Measurements from ENCODE around the gene TMIGD2. TPM values are rescaled to one million over a fixed set of nuclear protein-coding genes. Genes with fewer than 3 reads are reported as not detected.
"Not testable (repeated sequence)": the region's sequence is repeated elsewhere in the genome, so short reads cannot be mapped to it uniquely, and the experiment has no call there.

The TMIGD2 gene
- total and polyA plus RNA-seq, 2 experiments from 2014 or later: 0.84 to 2.5 TPM

DNA sequence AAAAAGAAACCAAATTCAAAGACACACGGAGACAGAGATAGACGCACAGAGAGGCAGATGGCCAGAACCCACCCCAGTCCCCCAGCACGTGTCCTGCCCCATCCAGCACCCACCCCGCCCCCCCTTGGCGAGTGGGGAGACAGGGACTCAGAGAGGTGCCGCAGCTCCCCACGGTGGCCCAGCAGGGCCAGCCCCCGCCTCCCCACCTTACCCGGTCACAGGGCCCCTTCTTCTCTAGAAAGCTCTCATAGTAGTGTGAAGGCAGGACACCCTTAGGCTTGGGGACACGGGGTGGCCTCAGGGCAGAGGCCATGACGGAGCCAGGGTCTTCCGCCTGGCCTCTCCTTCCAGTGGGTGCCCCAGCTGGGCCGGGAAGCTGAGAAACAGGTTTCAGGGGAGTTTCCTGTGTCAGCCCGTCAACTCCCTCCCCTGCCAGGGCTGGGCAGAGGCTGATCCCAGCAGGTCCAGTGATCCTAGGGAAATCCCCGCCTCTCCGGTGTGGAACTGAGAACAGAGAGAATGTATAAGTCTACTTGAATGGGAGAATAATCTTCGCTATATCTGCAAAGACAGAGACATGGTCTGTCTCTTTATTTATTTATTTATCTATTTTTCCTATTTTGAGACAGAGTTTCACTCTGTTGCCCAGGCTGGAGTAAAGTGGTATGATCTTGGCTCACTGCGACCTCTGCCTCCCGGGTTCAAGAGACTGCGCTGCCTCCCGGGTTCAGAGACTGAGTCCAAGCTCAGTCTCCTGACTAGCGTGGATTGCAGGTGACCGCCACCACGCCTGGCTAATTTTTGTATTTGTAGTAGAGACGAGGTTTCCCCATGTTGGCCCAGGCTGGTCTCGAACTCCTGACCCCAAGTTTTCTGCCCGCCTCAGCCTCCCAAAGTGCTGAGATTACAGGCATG, 36.5 kb upstream of the TMIGD2 start, which contains the start of gene STAP2:
STAP2 (minus strand) TSS at position 387 of the 915 bp plus-strand sequence; CDS start at position 313, 74 bp downstream.
- Histone ChIP-seq H3K4me1 (ENCODE audit: low read depth) (peaks cover 17% of the 10 kb centered on the region), H3K27me3 (no peaks in the 10 kb centered on the region), H3K27ac (peak within 1 kb of the TSS; percentile 60), H3K4me3 (peak within 1 kb of the TSS; percentile 6), H3K36me3 (no peaks in the 10 kb centered on the region), H3K9me3 (ENCODE audit: low read depth) (no peaks in the 10 kb centered on the region)
- peak; percentile 17 to 33 for DNase-seq (ENCODE audit: low read depth in 1 of 2, low spot score in 1 of 2)
- TF ChIP-seq, protein P1, sequence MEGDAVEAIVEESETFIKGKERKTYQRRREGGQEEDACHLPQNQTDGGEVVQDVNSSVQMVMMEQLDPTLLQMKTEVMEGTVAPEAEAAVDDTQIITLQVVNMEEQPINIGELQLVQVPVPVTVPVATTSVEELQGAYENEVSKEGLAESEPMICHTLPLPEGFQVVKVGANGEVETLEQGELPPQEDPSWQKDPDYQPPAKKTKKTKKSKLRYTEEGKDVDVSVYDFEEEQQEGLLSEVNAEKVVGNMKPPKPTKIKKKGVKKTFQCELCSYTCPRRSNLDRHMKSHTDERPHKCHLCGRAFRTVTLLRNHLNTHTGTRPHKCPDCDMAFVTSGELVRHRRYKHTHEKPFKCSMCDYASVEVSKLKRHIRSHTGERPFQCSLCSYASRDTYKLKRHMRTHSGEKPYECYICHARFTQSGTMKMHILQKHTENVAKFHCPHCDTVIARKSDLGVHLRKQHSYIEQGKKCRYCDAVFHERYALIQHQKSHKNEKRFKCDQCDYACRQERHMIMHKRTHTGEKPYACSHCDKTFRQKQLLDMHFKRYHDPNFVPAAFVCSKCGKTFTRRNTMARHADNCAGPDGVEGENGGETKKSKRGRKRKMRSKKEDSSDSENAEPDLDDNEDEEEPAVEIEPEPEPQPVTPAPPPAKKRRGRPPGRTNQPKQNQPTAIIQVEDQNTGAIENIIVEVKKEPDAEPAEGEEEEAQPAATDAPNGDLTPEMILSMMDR (IDR thresholded peaks at IDR 0.05; ENCODE audit: low read depth, low read length): no peak

DNA sequence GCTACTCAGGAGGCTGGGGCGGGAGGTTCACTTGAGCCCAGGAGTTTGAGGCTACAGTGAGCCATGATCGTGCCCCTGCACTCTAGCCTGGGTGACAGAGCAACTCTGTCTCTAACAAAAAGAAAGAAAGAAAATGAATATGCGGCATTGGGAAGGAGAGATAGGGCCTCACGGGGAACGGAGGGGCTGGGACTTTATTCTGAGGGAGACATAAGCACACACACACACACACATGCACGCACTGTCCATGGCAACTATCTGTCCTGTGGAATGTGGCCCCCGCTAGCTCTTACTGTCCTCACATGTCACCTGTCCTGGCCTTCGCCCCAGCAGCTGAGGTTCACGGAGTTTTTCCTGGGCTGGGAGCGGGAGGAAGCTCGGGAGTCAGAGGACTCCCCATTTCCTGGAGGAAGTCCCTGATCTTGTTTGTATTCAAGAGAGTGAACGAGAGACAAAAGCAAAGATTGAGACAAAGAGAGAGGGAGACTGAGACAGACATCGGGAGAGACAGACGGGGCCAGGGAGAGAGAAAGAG, 35.8 kb upstream of the TMIGD2 start:
- TF ChIP-seq, protein P1 (IDR thresholded peaks at IDR 0.05; ENCODE audit: low read depth, low read length): no peak
- peak overlapping the region; percentile 60 for H3K27ac ChIP-seq

DNA sequence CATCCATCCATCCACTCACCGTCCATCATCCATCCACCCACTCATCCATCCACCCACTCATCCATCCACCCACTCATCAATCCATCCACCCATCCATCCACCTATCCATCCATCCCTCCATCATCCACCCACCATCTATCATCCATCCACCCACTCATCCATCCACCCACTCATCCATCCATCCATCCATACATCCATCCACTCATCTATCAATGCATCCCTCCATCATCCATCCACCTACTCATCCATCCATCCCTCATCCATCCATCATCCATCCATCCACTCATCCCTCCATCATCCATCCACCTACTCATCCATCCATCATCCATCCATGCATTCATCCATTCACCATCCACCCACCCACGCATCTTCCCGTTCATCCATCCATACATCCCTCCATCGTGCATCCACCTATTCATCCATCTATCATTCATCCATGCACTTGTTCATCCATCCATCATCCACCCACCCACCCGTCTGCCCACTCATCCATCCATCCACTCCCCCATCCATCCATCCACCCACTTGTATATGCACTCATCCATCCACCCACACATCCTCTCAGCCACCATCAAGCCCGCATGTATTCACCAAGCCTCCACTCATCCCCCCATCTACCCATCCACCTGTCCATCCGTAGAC, 32.9 kb upstream of the TMIGD2 start:
- H3K4me3 ChIP-seq: no peak overlapping the region
- H3K4me1 ChIP-seq (ENCODE audit: low read depth): peaks cover 13% of the 10 kb centered on the region
- H3K9me3 ChIP-seq (ENCODE audit: low read depth): no peaks in the 10 kb centered on the region
- no peak overlapping the region for H3K27ac ChIP-seq
- DNase-seq (ENCODE audit: low read depth in 1 of 2, low spot score in 1 of 2): no peak
- TF ChIP-seq, protein P1 (IDR thresholded peaks at IDR 0.05; ENCODE audit: low read depth, low read length): no peak
- H3K36me3 ChIP-seq: no peaks in the 10 kb centered on the region
- no peaks in the 10 kb centered on the region for H3K27me3 ChIP-seq

More for the DNA sequence above, 35.8 kb upstream of the TMIGD2 start:
- peak; percentile 46 to 49 for DNase-seq (ENCODE audit: low read depth in 1 of 2, low spot score in 1 of 2)
- Histone ChIP-seq H3K27me3 (no peaks in the 10 kb centered on the region), H3K4me1 (ENCODE audit: low read depth) (peaks cover 17% of the 10 kb centered on the region), H3K4me3 (peak overlapping the region; percentile 6), H3K9me3 (ENCODE audit: low read depth) (no peaks in the 10 kb centered on the region), H3K36me3 (no peaks in the 10 kb centered on the region)

DNA sequence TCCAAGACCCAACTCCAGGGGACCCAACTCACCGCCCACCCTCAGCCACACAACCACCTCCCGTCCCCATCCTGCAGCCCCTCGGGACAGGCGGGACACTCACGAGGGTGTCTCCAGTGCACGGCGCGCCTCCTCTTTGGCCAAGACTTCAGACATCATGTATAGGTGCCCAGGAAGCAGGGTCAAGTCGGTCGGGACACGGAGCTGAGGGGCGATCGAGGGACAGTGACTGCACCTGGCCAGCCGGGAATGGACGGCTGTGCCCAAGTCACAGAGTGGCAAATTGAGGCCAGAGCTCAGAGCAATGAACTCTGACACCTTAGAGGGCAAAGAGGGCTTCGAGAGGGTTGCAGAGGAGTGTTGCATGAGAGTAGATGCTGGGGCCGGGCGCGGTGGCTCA, 27.7 kb upstream of the TMIGD2 start:
- no peak overlapping the region for H3K27ac ChIP-seq
- H3K27me3 ChIP-seq: no peaks in the 10 kb centered on the region
- DNase-seq (ENCODE audit: low read depth in 1 of 2, low spot score in 1 of 2): no peak
- TF ChIP-seq, protein P1 (IDR thresholded peaks at IDR 0.05; ENCODE audit: low read depth, low read length): no peak
- no peaks in the 10 kb centered on the region for H3K9me3 ChIP-seq (ENCODE audit: low read depth)
- no peak overlapping the region for H3K4me3 ChIP-seq
- H3K36me3 ChIP-seq: no peaks in the 10 kb centered on the region
- H3K4me1 ChIP-seq (ENCODE audit: low read depth): no peaks in the 10 kb centered on the region

DNA sequence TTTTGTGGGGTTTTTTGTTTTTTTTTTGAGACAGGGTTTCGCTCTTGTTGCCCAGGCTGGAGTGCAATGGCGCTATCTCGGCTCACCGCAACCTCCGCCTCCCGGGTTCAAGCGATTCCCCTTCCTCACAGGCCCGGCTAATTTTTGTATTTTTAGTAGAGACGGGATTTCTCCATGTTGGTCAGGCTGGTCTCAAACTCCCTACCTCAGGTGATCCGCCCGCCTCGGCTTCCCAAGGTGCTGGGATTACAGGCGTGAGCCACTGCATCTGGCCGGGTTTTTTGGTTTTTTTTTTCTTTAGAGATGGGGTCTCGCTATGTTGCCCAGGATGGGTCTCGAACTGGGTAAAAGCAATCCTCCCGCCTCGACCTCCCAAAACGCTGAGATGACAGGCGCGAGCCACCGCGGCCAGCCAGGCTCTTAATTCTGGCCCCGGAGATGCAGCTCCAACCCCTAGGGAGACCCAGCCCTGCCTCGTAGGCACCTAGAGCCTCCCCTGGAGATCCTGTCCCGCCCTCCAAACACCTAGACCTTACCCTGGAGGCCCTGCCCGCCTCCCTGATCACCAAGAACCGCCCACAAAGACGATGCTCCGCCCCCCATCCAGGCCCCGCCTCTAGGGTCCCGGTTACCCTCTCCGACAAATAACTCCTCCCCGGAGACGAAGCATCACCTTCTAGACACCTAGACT, 26.9 kb upstream of the TMIGD2 start:
- not testable (repeated sequence) for H3K9me3 ChIP-seq (ENCODE audit: low read depth); DNase-seq (ENCODE audit: low read depth in 1 of 2, low spot score in 1 of 2); H3K27me3 ChIP-seq; H3K36me3 ChIP-seq; H3K4me1 ChIP-seq (ENCODE audit: low read depth); H3K27ac ChIP-seq
- peak overlapping the region; percentile 32 for H3K4me3 ChIP-seq

Measured in cardiac muscle cell (in vitro differentiated cells and primary cell).